Upper lobe of right lung (tissue), 1 donor: ENCODE measurements around the gene PTBP1. TPM values are rescaled to one million over a fixed set of nuclear protein-coding genes. Genes with fewer than 3 reads are reported as not detected.
"Not testable (repeated sequence)": the region's sequence is repeated elsewhere in the genome, so short reads cannot be mapped to it uniquely, and the experiment has no call there.

Experiments used
- ATAC-seq: fragments of 200-7000 bp; cut with Tn5 transposase; one replicate; pipeline ENCODE4 v1.9.1; 2020; ENCODE audit warnings: mild to moderate bottlenecking, moderate library complexity
- DNase-seq: peaks from one replicate; pipeline ENCODE4 v3.0.0-alpha.2; 2020
- H3K27ac ChIP-seq: fragments of 200-600 bp; one replicate; pipeline ENCODE4 v1.8.0; 2022
- H3K27me3 ChIP-seq: fragments of 200-600 bp; one replicate; pipeline ENCODE4 v1.8.0; 2022; ENCODE audit warnings: mild to moderate bottlenecking
- H3K36me3 ChIP-seq: fragments of 200-600 bp; one replicate; pipeline ENCODE4 v1.8.0; 2022
- H3K4me1 ChIP-seq: fragments of 200-600 bp; one replicate; pipeline ENCODE4 v1.8.0; 2022
- H3K4me3 ChIP-seq: fragments of 200-600 bp; one replicate; pipeline ENCODE4 v1.8.0; 2022; ENCODE audit warnings: mild to moderate bottlenecking
- H3K9me3 ChIP-seq: fragments of 200-600 bp; one replicate; pipeline ENCODE4 v1.8.0; 2022
- CTCF ChIP-seq: fragments of 200-600 bp; IDR thresholded peaks from one replicate; pipeline ENCODE4 v1.8.0; 2022; ENCODE audit warnings: antibody characterized with exemption
- intact Hi-C: fragments of 100-400 bp; cut with DNase I; formaldehyde crosslinking; loops from one replicate; pipeline ENCODE4 v1.11.0; 2022
- total RNA-seq: library from RNA; stranded (reverse); fragmentation: NEBNext Ultra II Directional; extraction: Animal tissue kit (Norgen Biotek cat#: 25700); gene quantifications from one replicate; pipeline ENCODE4 v1.2.1, GENCODE V29; 2021
- donor health status: DM: no; HTN: yes; CAD: no; lungs with severe emphysema.

The PTBP1 gene
- total RNA-seq, 1 donor from 2014 or later: 245 TPM

DNA sequence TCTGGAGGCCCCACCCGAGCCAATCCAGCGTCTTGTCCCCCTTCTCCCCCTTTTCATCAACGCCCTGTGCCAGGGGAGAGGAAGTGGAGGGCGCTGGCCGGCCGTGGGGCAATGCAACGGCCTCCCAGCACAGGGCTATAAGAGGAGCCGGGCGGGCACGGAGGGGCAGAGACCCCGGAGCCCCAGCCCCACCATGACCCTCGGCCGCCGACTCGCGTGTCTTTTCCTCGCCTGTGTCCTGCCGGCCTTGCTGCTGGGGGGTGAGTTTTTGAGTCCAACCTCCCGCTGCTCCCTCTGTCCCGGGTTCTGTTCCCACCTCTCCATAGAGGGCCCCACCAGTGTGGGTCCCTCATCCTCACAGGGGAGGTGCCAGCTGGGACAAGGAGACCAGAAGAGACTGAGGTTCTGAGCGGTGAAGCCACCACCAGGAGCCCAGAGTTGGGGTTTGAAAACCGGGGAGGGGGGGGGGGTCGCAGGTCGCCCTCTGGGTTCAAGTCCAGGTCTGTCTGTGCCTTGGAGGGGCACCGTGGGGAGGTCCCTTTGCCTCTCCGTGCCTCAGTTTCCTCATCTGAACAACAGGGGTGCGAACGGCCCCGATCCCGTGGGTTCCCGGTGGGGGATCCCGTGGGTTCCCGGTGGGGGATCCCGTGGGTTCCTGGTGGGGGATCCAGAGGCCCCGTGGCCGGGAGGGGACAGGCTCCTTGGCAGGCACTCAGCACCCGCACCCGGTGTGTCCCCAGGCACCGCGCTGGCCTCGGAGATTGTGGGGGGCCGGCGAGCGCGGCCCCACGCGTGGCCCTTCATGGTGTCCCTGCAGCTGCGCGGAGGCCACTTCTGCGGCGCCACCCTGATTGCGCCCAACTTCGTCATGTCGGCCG lies 55.1 kb downstream of the PTBP1 start, which contains the start of gene ELANE:
Gene ELANE (plus strand): TSS at position 168 of the 878 bp plus-strand sequence. CDS start 26 bp downstream, at position 194.
- Histone ChIP-seq H3K9me3 (no peaks in the 10 kb centered on the region), H3K36me3 (no peaks in the 10 kb centered on the region), H3K27me3 (peaks cover 19% of the 10 kb centered on the region), H3K4me3 (no peak within 1 kb of the TSS), H3K4me1 (peaks cover 16% of the 10 kb centered on the region), H3K27ac (peak within 1 kb of the TSS; percentile 68)
- DNase-seq (peak; percentile 63), ATAC-seq (no peak)
- no peak for TF ChIP-seq CTCF
- intact Hi-C loops: loop anchor here (10.0 kb wide), 1 partner anchor 88 kb away; no protein-coding TSS in a partner anchor

DNA sequence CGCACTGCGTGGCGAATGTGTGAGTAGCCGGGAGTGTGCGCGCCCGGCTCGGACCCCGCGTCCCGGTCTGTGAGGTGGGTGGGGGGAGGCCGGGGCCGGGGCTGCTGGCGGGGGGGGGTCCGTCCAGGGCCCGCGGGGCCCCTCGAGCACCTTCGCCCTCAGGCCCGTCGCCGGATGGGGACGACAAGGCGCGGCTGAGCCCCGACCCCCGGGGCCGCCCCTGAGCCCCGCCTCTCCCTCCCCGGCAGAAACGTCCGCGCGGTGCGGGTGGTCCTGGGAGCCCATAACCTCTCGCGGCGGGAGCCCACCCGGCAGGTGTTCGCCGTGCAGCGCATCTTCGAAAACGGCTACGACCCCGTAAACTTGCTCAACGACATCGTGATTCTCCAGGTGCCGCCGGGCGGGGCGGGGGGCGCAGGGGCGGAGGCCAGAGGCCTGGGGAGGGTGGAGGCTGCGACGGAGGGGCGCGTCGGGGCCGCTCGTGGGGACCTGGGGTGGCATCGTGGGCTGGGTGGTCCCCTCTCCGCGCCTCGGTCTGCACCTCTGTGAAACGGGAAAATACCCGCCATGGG lies 55.8 kb downstream of the PTBP1 start:
- ATAC-seq (no peak), DNase-seq (no peak)
- no peak overlapping the region for H3K27ac ChIP-seq
- no peak for TF ChIP-seq CTCF
- H3K9me3 ChIP-seq: no peaks in the 10 kb centered on the region
- no peak overlapping the region for H3K4me3 ChIP-seq
- intact Hi-C loops: loop anchor here (10.0 kb wide), 1 partner anchor 88 kb away; no protein-coding TSS in a partner anchor
- H3K4me1 ChIP-seq: peaks cover 9% of the 10 kb centered on the region
- H3K27me3 ChIP-seq: peaks cover 19% of the 10 kb centered on the region
- H3K36me3 ChIP-seq: no peaks in the 10 kb centered on the region

GRCh38 chr19:853614-854220 lies 56.5 kb downstream of the PTBP1 start:
- intact Hi-C loops: loop anchor here (10.0 kb wide), 1 partner anchor 89 kb away; no protein-coding TSS in a partner anchor
- not testable (repeated sequence) for ATAC-seq, H3K9me3 ChIP-seq

GRCh38 chr19:854549-854948 lies 57.3 kb downstream of the PTBP1 start:
- Histone ChIP-seq H3K9me3 (no peaks in the 10 kb centered on the region), H3K4me1 (peaks cover 17% of the 10 kb centered on the region), H3K27ac (no peak overlapping the region), H3K27me3 (peaks cover 19% of the 10 kb centered on the region), H3K4me3 (no peak overlapping the region), H3K36me3 (no peaks in the 10 kb centered on the region)
- ATAC-seq (no peak), DNase-seq (no peak)
- intact Hi-C loops: loop anchor here (10.0 kb wide), 1 partner anchor 90 kb away; no protein-coding TSS in a partner anchor
- TF ChIP-seq CTCF: no peak

More at GRCh38 chr19:853614-854220, 56.5 kb downstream of the PTBP1 start:
- not testable (repeated sequence) for H3K36me3 ChIP-seq, DNase-seq, H3K4me3 ChIP-seq, H3K27ac ChIP-seq, H3K4me1 ChIP-seq
- H3K27me3 ChIP-seq: peaks cover 19% of the 10 kb centered on the region

DNA sequence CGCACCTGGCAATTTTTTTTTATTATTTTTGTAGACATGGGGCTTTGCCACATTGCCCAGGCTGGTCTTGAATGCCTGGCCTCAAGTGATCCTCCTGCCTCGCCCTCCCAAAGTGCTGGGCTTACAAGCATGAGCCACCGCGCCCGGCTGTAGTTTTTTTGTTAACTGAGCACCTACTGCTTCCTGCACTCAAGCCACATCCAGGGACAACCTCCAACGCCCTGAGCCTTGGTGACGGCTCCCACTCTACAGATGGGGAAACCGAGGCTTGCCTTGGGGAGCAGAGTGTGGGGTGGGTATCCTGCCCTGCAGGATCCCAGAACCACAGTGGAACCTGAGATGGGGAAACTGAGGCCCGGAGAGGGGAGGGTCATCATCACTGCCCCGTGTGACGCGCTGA lies 57.9 kb downstream of the PTBP1 start:
- Histone ChIP-seq H3K4me1 (peaks cover 21% of the 10 kb centered on the region), H3K27me3 (peaks cover 19% of the 10 kb centered on the region), H3K9me3 (no peaks in the 10 kb centered on the region), H3K36me3 (no peaks in the 10 kb centered on the region), H3K4me3 (no peak overlapping the region), H3K27ac (no peak overlapping the region)
- TF ChIP-seq CTCF: no peak
- intact Hi-C loops: loop anchor here (5.0 to 10.0 kb wide), 2 partner anchors 62 to 90 kb away; partner anchors contain the start of gene KISS1R
- DNase-seq: no peak
- no peak for ATAC-seq
